IMR-90 (cell line): ENCODE results near the gene SINHCAF. TPM values are rescaled to one million over a fixed set of nuclear protein-coding genes. Genes with fewer than 3 reads are reported as not detected.

Experiments
- ATAC-seq: fragments of 200-7000 bp; cut with Tn5 transposase; 2 replicates; pipeline ENCODE4 v1.9.1; 2020; ENCODE audit warnings: low read depth, mild to moderate bottlenecking, moderate library complexity
- BruUV-seq: library from RNA; stranded (reverse); fragments of 400-500 nt; replicated peaks from 2 replicates; lab custom pipeline; 2021; lab: Mats Ljungman, UMichigan
- CTCF ChIA-PET: fragments of 300-600 bp; formaldehyde crosslinking; extraction: SDS; loops from one replicate; lab custom pipeline; 2021; ENCODE audit warnings: antibody characterized with exemption; lab: Yijun Ruan, JAX
- POLR2A ChIA-PET: fragments of 300-600 bp; sonication (Branson Sonifier 250); formaldehyde crosslinking; loops from one replicate; lab custom pipeline; 2022; ENCODE audit warnings: antibody characterized with exemption; ENCODE audit not compliant: unreplicated experiment; lab: Charles Lee
- DNase-seq: peaks from one replicate; pipeline ENCODE4 v3.0.0; 2013
- H2AFZ ChIP-seq: replicated peaks from 2 replicates; pipeline ENCODE3; 2013; ENCODE audit warnings: low read length, mild to moderate bottlenecking; ENCODE audit not compliant: poor library complexity
- H2AK5ac ChIP-seq: 2 replicates; pipeline ENCODE4 v1.6.1; 2013; ENCODE audit warnings: low read depth, low read length, inconsistent platforms
- H2AK9ac ChIP-seq: replicated peaks from 2 replicates; pipeline ENCODE3; 2013; ENCODE audit warnings: mild to moderate bottlenecking, low read depth, low read length, moderate library complexity; ENCODE audit not compliant: poor library complexity
- H2BK120ac ChIP-seq: 2 replicates; pipeline ENCODE4 v1.6.1; 2013; ENCODE audit warnings: low read depth, low read length, inconsistent platforms
- H2BK15ac ChIP-seq: 3 replicates; pipeline ENCODE4 v1.6.1; 2013; ENCODE audit warnings: low read depth, low read length, inconsistent platforms
- H2BK20ac ChIP-seq: 2 replicates; pipeline ENCODE4 v1.6.1; 2013; ENCODE audit warnings: low read depth, mild to moderate bottlenecking, inconsistent platforms, low read length, moderate library complexity
- H2BK5ac ChIP-seq: 2 replicates; pipeline ENCODE4 v1.6.1; 2013; ENCODE audit warnings: mild to moderate bottlenecking, low read depth, low read length, inconsistent platforms; ENCODE audit not compliant: poor library complexity, severe bottlenecking
- H3K14ac ChIP-seq: replicated peaks from 2 replicates; pipeline ENCODE4 v1.6.1; 2013; ENCODE audit warnings: low read depth, low read length, inconsistent platforms
- H3K18ac ChIP-seq: 2 replicates; pipeline ENCODE4 v1.6.1; 2013; ENCODE audit warnings: low read depth, low read length, control low read depth
- H3K23ac ChIP-seq: 2 replicates; pipeline ENCODE4 v1.6.1; 2013; ENCODE audit warnings: low read depth, low read length, inconsistent platforms
- H3K27ac ChIP-seq: 2 replicates; pipeline ENCODE4 v1.5.1; 2013; ENCODE audit warnings: mild to moderate bottlenecking, control low read depth, low read length; ENCODE audit not compliant: insufficient read depth
- H3K27me3 ChIP-seq: 2 replicates; pipeline ENCODE4 v1.6.1; 2013; ENCODE audit warnings: low read length; ENCODE audit not compliant: control insufficient read depth, insufficient read depth
- H3K36me3 ChIP-seq: 2 replicates; pipeline ENCODE4 v1.6.1; 2013; ENCODE audit warnings: low read length, mixed read lengths; ENCODE audit not compliant: control insufficient read depth, insufficient read depth
- H3K4ac ChIP-seq: 2 replicates; pipeline ENCODE4 v1.6.1; 2013; ENCODE audit warnings: low read depth, low read length, inconsistent platforms
- H3K4me1 ChIP-seq: 2 replicates; pipeline ENCODE4 v1.6.1; 2013; ENCODE audit warnings: low read length, mixed read lengths; ENCODE audit not compliant: control insufficient read depth, insufficient read depth
- H3K4me2 ChIP-seq: 2 replicates; pipeline ENCODE4 v1.6.1; 2013; ENCODE audit warnings: low read depth, mild to moderate bottlenecking, control low read depth, low read length, moderate library complexity
- H3K4me3 ChIP-seq: 2 replicates; pipeline ENCODE4 v1.5.1; 2013; ENCODE audit warnings: low read depth, mild to moderate bottlenecking, control low read depth, low read length, moderate library complexity; ENCODE audit not compliant: insufficient read depth
- H3K56ac ChIP-seq: 2 replicates; pipeline ENCODE4 v1.6.1; 2013; ENCODE audit warnings: low read length, inconsistent platforms; ENCODE audit not compliant: insufficient read depth; ENCODE audit errors: extremely low read depth
- H3K79me1 ChIP-seq, 2 experiments: 2 replicates each; pipeline ENCODE4 v1.6.1; 2013; ENCODE audit warnings: low read length in 2 of 2, inconsistent platforms in 1 of 2, low read depth in 1 of 2
- H3K9ac ChIP-seq: 2 replicates; pipeline ENCODE4 v1.6.1; 2013; ENCODE audit warnings: low read depth, low read length, control low read depth
- H3K9me1 ChIP-seq: 2 replicates; pipeline ENCODE4 v1.6.1; 2013; ENCODE audit warnings: low read length, inconsistent platforms; ENCODE audit not compliant: insufficient read depth
- H3K9me3 ChIP-seq: 2 replicates; pipeline ENCODE4 v1.6.1; 2013; ENCODE audit warnings: low read length; ENCODE audit not compliant: control insufficient read depth, insufficient read depth
- H4K20me1 ChIP-seq: 2 replicates; pipeline ENCODE4 v1.6.1; 2013; ENCODE audit warnings: low read length, inconsistent platforms; ENCODE audit not compliant: insufficient read depth
- H4K5ac ChIP-seq: 2 replicates; pipeline ENCODE4 v1.6.1; 2013; ENCODE audit warnings: mild to moderate bottlenecking, low read depth, low read length, control low read depth
- H4K8ac ChIP-seq, 2 experiments: 2 replicates each; pipeline ENCODE4 v1.6.1; 2013; ENCODE audit warnings: low read depth in 2 of 2, low read length in 2 of 2, control low read depth in 1 of 2, inconsistent platforms in 1 of 2
- H4K91ac ChIP-seq: 2 replicates; pipeline ENCODE4 v1.6.1; 2013; ENCODE audit warnings: low read depth, low read length, inconsistent platforms; ENCODE audit not compliant: insufficient read depth
- BHLHE40 ChIP-seq: fragments of 150-350 bp; IDR thresholded peaks from 2 replicates; pipeline ENCODE4 v1.6.1; 2016; ENCODE audit warnings: mild to moderate bottlenecking, low read depth, low read length
- CEBPB ChIP-seq: IDR thresholded peaks from 2 replicates; pipeline ENCODE4 v1.6.1; 2012; ENCODE audit warnings: low read depth, low read length, improper control_type of control experiment
- CHD1 ChIP-seq: IDR thresholded peaks from 2 replicates; pipeline ENCODE4 v1.6.1; 2012; ENCODE audit warnings: low read depth, low read length, improper control_type of control experiment
- CTCF ChIP-seq: conservative IDR thresholded peaks from 2 replicates; pipeline ENCODE4 v1.5.1; 2012; ENCODE audit warnings: mild to moderate bottlenecking, low read depth, low read length, improper control_type of control experiment
- ELK1 ChIP-seq: fragments of 150-350 bp; IDR thresholded peaks from 2 replicates; pipeline ENCODE4 v1.6.1; 2016; ENCODE audit warnings: low read depth, mild to moderate bottlenecking, low read length, moderate library complexity, borderline replicate concordance
- FOS ChIP-seq: fragments of 150-350 bp; IDR thresholded peaks from 2 replicates; pipeline ENCODE4 v1.6.1; 2016; ENCODE audit warnings: low read depth, low read length
- MXI1 ChIP-seq: IDR thresholded peaks from 2 replicates; pipeline ENCODE4 v1.6.1; 2012; ENCODE audit warnings: low read depth, mild to moderate bottlenecking, low read length, moderate library complexity, borderline replicate concordance
- NFE2L2 ChIP-seq: fragments of 150-350 bp; IDR thresholded peaks from 2 replicates; pipeline ENCODE4 v1.6.1; 2016; ENCODE audit warnings: low read depth, mild to moderate bottlenecking, low read length
- POLR2A ChIP-seq: IDR thresholded peaks from 2 replicates; pipeline ENCODE4 v1.6.1; 2012; ENCODE audit warnings: mild to moderate bottlenecking, low read depth, low read length
- RAD21 ChIP-seq: IDR thresholded peaks from 2 replicates; pipeline ENCODE4 v1.6.1; 2012; ENCODE audit warnings: low read length, improper control_type of control experiment
- RCOR1 ChIP-seq: IDR thresholded peaks from 2 replicates; pipeline ENCODE4 v1.6.1; 2012; ENCODE audit warnings: mild to moderate bottlenecking, low read length, improper control_type of control experiment; ENCODE audit not compliant: insufficient replicate concordance
- SMC3 ChIP-seq: fragments of 150-350 bp; IDR thresholded peaks from 2 replicates; pipeline ENCODE4 v1.6.1; 2016; ENCODE audit warnings: low read depth, mild to moderate bottlenecking, antibody characterized with exemption, low read length, moderate library complexity
- USF2 ChIP-seq: fragments of 150-350 bp; IDR thresholded peaks from 2 replicates; pipeline ENCODE4 v1.6.1; 2017; ENCODE audit warnings: mild to moderate bottlenecking, antibody characterized with exemption, low read length, low read depth
- WGBS, 2 experiments: methylation state at CpG; one replicate each; pipeline versions ENCODE4 v1.1.5 to v1.1.7; 2013; ENCODE audit warnings: missing lambda C conversion rate in 2 of 2; ENCODE audit not compliant: insufficient read length in 1 of 2; ENCODE audit errors: extremely low coverage in 2 of 2; 5-methylcytosine and 5-hydroxymethylcytosine counted together
- dilution Hi-C: fragments of 300-500 bp; cut with HindIII; formaldehyde crosslinking; loops from one replicate; pipeline ENCODE4 v1.14.3; 2018; ENCODE audit warnings: low sequenced_read_pairs; ENCODE audit not compliant: unreplicated experiment
- in situ Hi-C: fragments of 300-500 bp; cut with MboI; formaldehyde crosslinking; loops from 3 replicates; pipeline ENCODE4 v1.14.3; 2019; ENCODE audit warnings: low sequenced_read_pairs, inconsistent platforms, mixed read lengths
- intact Hi-C: fragments of 100-400 bp; cut with micrococcal nuclease; formaldehyde crosslinking; loops from 2 replicates; pipeline ENCODE4 v1.10.0; 2022
- polyA plus RNA-seq, 3 experiments: library from polyadenylated mRNA; depleted of rRNA; stranded (reverse); fragments of >200 nt; gene quantifications; 2 replicates each; pipeline ENCODE4 v1.2.3, GENCODE V29; 2012; ENCODE audit warnings: low replicate concordance in 1 of 3
- total RNA-seq: library from RNA; depleted of rRNA; stranded (reverse); fragments of >200 nt; gene quantifications from 2 replicates; pipeline ENCODE4 v1.2.3, GENCODE V29; 2012

The SINHCAF gene
- total and polyA plus RNA-seq, 2 of the 4 experiments (the other 2 are of a cell fraction): 21.6 to 30.8 TPM

GRCh38 chr12:31265722-31266121 lies 60.2 kb downstream of the SINHCAF start:
- Histone ChIP-seq H3K9me3 (no peaks in the 10 kb centered on the region), H3K27ac (no peak overlapping the region), H3K56ac (no peak overlapping the region), H3K14ac (no peak overlapping the region), H4K20me1 (no peaks in the 10 kb centered on the region), H2BK15ac (no peak overlapping the region), H3K18ac (no peak overlapping the region), H2BK20ac (no peak overlapping the region), H3K9ac (no peak overlapping the region), H3K4me2 (no peak overlapping the region), H3K4me3 (no peak overlapping the region), H2BK5ac (no peak overlapping the region), H4K91ac (no peak overlapping the region), H2AFZ (no peak overlapping the region), H3K4me1 (no peaks in the 10 kb centered on the region), H2AK5ac (no peak overlapping the region), H3K36me3 (no peaks in the 10 kb centered on the region), H2BK120ac (no peak overlapping the region), H3K23ac (no peak overlapping the region), H3K79me1 (no peaks in the 10 kb centered on the region), H4K5ac (no peak overlapping the region), H2AK9ac (no peak overlapping the region), H3K27me3 (no peaks in the 10 kb centered on the region), H3K9me1 (no peaks in the 10 kb centered on the region), H4K8ac (no peak overlapping the region), H3K4ac (no peak overlapping the region)
- intact Hi-C loops (no loop called here), in situ Hi-C loops (loop anchor here (10.0 kb wide), 1 partner anchor 369 kb away; no protein-coding TSS in a partner anchor), dilution Hi-C loops (no loop called here)
- POLR2A ChIA-PET: no interaction called here
- DNase-seq: no peak
- ATAC-seq: no peak
- no peak for TF ChIP-seq RCOR1
- TF ChIP-seq CEBPB: no peak
- TF ChIP-seq ELK1: no peak
- no peak for TF ChIP-seq POLR2A
- TF ChIP-seq MXI1: no peak
- TF ChIP-seq NFE2L2: no peak
- no peak for TF ChIP-seq SMC3
- TF ChIP-seq FOS: no peak
- TF ChIP-seq USF2: no peak
- TF ChIP-seq RAD21: no peak
- no peak for TF ChIP-seq CTCF
- TF ChIP-seq CHD1: no peak
- TF ChIP-seq BHLHE40: no peak
- 74% methylated on average over 4 of the region's 11 CpGs; no CpG with 5 or more reads in 1 of the 2 experiments for WGBS, 2 experiments
- no TSS peak for BruUV-seq
- CTCF ChIA-PET: interaction anchor here (0.6 kb wide), 2 partner anchors 157 to 232 kb away, joined by 4 to 5 read pairs; no protein-coding TSS in a partner anchor
